Measurements from ENCODE around the gene MISP.

The MISP gene

DNA sequence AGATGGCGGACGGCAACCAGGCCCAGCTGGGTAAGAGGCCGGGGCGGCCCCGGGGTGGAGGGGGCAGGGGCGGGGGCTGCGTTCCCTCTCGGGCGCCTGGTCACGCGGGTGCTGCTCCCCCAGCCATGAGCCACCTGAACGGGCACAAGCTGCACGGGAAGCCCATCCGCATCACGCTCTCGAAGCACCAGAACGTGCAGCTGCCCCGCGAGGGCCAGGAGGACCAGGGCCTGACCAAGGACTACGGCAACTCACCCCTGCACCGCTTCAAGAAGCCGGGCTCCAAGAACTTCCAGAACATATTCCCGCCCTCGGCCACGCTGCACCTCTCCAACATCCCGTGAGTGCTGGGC, 57.5 kb downstream of the MISP start:
- DNase-seq (ENCODE audit: low spot score), result no peak

DNA sequence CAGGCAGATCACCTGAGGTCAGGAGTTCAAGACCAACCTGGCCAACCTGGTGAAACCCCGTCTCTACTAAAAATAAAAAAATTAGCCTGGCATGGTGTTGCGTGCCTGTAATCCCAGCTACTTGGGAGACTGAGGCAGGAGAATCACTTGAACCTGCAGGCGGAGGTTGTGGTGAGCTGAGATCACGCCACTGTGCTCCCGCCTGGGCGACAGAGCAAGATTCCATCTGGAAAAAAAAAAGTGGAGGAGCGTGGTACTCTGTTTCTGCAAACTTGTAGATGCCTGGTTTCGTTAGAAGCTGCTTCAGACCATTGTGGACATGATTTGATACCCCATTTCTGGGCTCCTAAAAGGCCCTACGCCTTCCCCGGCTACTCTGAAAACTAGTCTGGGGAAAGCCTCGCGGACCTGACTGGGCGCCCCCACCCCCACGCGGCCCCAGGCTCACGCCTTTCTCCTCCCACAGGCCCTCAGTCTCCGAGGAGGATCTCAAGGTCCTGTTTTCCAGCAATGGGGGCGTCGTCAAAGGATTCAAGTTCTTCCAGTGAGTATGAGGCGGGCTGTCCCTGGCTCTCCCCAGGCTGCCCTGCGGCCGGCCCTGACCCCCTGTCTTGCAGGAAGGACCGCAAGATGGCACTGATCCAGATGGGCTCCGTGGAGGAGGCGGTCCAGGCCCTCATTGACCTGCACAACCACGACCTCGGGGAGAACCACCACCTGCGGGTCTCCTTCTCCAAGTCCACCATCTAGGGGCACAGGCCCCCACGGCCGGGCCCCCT, 59.4 kb downstream of the MISP start:
- DNase-seq (ENCODE audit: low spot score), result no peak

DNA sequence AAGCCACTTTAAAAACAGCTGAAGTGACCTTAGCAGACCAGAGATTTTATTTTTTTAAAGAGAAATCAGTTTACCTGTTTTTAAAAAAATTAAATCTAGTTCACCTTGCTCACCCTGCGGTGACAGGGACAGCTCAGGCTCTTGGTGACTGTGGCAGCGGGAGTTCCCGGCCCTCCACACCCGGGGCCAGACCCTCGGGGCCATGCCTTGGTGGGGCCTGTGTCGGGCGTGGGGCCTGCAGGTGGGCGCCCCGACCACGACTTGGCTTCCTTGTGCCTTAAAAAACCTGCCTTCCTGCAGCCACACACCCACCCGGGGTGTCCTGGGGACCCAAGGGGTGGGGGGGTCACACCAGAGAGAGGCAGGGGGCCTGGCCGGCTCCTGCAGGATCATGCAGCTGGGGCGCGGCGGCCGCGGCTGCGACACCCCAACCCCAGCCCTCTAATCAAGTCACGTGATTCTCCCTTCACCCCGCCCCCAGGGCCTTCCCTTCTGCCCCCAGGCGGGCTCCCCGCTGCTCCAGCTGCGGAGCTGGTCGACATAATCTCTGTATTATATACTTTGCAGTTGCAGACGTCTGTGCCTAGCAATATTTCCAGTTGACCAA, 60.1 kb downstream of the MISP start:
- DNase-seq (ENCODE audit: low spot score), result no peak

DNA sequence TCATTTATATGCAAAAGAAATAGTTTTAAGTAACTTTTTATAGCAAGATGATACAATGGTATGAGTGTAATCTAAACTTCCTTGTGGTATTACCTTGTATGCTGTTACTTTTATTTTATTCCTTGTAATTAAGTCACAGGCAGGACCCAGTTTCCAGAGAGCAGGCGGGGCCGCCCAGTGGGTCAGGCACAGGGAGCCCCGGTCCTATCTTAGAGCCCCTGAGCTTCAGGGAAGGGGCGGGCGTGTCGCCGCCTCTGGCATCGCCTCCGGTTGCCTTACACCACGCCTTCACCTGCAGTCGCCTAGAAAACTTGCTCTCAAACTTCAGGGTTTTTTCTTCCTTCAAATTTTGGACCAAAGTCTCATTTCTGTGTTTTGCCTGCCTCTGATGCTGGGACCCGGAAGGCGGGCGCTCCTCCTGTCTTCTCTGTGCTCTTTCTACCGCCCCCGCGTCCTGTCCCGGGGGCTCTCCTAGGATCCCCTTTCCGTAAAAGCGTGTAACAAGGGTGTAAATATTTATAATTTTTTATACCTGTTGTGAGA, 60.7 kb downstream of the MISP start:
- DNase-seq (ENCODE audit: low spot score), result no peak

DNA sequence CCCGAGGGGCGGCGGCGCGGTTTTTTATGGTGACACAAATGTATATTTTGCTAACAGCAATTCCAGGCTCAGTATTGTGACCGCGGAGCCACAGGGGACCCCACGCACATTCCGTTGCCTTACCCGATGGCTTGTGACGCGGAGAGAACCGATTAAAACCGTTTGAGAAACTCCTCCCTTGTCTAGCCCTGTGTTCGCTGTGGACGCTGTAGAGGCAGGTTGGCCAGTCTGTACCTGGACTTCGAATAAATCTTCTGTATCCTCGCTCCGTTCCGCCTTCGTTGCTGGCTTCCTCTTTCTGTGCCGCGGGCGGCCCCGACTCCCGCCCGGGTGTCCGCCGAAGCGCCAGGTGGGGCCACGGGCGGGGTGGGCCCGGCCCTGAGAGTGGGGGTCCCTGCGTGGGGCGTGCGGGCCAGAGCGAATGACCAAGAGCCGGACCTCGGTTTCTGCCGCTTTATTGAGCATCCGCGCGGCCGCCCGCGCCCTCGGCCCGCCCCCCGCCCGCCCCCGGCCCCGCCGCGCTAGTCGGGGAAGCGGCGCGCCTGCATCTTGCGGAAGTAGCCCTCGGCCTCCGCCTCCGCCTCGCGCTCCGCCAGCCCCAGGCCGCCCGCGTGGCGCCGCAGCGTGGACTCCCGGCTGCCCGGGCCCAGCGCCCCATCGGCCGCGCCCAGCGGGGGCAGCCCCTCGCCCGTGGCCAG, 61.3 kb downstream of the MISP start:
- no peak for DNase-seq (ENCODE audit: low spot score)

DNA sequence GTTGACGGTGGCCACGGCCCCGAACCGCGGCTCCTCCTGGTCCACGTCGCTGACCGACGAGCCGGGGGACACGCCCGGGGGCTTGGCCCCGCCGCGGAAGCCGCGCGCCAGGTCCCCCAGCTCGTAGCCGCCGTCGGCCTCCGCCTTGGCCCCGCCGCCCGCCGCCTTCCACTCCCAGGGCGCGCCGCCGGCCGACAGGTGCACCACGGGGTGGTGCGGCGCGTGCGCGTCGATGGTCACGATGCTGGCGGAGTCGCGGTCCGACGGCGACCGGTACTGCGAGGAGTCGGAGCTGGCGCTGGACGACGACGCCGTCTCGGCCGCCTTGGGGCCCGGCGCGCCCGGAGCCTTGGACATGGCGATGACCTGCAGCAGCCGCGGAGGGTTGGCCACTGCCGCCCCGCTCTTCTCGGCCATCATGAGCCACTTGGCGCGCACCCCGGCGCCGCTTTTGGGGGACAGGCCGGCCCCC, 61.9 kb downstream of the MISP start:
- DNase-seq (ENCODE audit: low spot score), result no peak

DNA sequence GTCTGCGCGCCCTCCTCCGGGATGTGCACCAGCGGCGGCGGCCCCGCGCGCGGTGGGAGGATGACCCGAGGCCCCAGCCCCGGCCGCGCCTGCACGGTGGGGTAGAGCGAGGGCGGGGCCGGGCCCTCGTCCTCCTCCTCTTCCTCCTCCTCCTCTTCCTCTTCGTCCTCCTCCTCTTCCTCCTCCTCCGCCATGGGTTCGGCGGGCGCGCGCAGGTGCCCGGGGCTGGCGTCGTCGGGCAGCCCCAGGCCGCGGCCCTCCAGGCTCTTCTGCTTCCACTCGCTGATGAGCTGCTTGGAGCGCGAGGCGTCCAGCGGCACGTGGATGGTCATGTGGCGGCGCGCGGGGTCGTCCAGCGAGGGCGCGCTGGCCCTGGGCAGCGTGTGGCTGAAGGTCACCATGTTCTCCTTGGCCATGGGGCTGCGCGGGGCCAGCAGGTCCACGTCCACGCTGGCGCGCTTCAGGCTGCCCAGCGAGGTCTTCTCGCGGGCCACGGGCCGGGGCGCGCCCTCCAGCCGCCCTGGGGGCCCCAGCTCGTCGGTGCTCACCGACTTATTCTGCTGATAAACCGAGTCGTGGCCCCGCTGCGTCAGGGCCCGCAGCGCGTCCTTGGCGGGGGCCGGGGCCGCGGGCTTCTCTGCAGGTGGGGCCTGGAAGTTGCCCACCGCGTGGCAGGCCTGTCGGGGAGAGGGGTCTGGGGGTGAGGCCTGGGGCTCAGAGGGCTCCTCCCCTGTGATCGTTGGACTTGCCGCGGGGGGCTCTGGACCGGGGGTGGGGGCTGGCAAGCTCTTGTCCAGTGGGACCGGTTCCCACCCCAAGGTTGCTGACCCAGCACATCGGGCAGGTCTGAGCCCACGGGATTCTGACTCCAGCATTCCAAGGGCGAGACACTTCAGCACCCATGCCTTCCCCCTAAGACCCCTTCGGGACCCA, 62.6 kb downstream of the MISP start:
- no peak for DNase-seq (ENCODE audit: low spot score)
